Measurements from ENCODE around the gene PEX16. TPM values are rescaled to one million over a fixed set of nuclear protein-coding genes. Genes with fewer than 3 reads are reported as not detected.
"Not testable (repeated sequence)": the region's sequence is repeated elsewhere in the genome, so short reads cannot be mapped to it uniquely, and the experiment has no call there.

Gene PEX16
- total RNA-seq, 1 donor, result 24.6 TPM

GRCh38 chr11:45904309-45904915 is 13.3 kb downstream of the PEX16 start:
- DNase-seq (ENCODE audit: low read depth), result no peak
- H3K4me3 ChIP-seq (ENCODE audit: low read depth, low read length), result no peak overlapping the region
- TF ChIP-seq CTCF (IDR thresholded peaks at IDR 0.05; ENCODE audit: insufficient read depth, low read depth, low read length), result no peak

- TF ChIP-seq CTCF (IDR thresholded peaks at IDR 0.05; ENCODE audit: insufficient read depth, low read depth, low read length), result no peak
- no peak for DNase-seq (ENCODE audit: low read depth)
These were observed 15.0 kb downstream of the PEX16 start for GRCh38 chr11:45902452-45903380.

GRCh38 chr11:45901626-45902025 is 16.1 kb downstream of the PEX16 start:
- no peak for TF ChIP-seq CTCF (IDR thresholded peaks at IDR 0.05; ENCODE audit: insufficient read depth, low read depth, low read length)
- no peak overlapping the region for H3K4me3 ChIP-seq (ENCODE audit: low read depth, low read length)
- DNase-seq (ENCODE audit: low read depth), result no peak

More at GRCh38 chr11:45902452-45903380, 15.0 kb downstream of the PEX16 start:
- no peak overlapping the region for H3K4me3 ChIP-seq (ENCODE audit: low read depth, low read length)

- TF ChIP-seq CTCF (IDR thresholded peaks at IDR 0.05; ENCODE audit: insufficient read depth, low read depth, low read length), result no peak
- no peak for DNase-seq (ENCODE audit: low read depth)
- peak overlapping the region; percentile 56 for H3K4me3 ChIP-seq (ENCODE audit: low read depth, low read length)
These were observed 16.6 kb downstream of the PEX16 start for GRCh38 chr11:45900916-45901617.

GRCh38 chr11:45900175-45900800 is 17.4 kb downstream of the PEX16 start:
- peak overlapping the region; percentile 56 for H3K4me3 ChIP-seq (ENCODE audit: low read depth, low read length)
- DNase-seq (ENCODE audit: low read depth), result not testable (repeated sequence)

- H3K4me3 ChIP-seq (ENCODE audit: low read depth, low read length), result peak overlapping the region; percentile 58
- peak; percentile 85 for DNase-seq (ENCODE audit: low read depth)
- no peak for TF ChIP-seq CTCF (IDR thresholded peaks at IDR 0.05; ENCODE audit: insufficient read depth, low read depth, low read length)
These were observed 18.1 kb downstream of the PEX16 start for GRCh38 chr11:45899448-45900174.

Data from fibroblast of villous mesenchyme (primary cell).